ENCODE measurements around the gene TTC24. TPM values are rescaled to one million over a fixed set of nuclear protein-coding genes. Genes with fewer than 3 reads are reported as not detected.
"Not testable (repeated sequence)": the region's sequence is repeated elsewhere in the genome, so short reads cannot be mapped to it uniquely, and the experiment has no call there.

TTC24 gene
- polyA plus RNA-seq, 1 donor from 2014 or later = not detected

DNA sequence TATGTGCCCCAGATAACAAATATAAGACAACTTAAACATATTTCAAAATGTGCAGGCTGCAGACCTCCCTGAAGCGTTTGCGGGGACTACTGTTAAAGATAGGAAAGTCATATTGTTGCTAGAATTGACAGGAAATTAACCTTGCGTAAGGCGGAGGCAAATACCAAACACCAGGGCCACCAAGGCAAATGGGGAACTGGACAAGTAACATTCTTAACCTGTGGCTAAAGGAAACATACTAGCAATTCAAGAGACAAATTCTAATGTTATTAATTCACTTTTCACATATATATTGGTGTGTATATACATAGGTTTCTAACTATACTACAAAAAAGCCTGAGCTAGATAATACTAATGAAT is 46.5 kb downstream of the TTC24 start:
- Histone ChIP-seq H3K4me2 (ENCODE audit: low read length) (no peak overlapping the region), H4K20me1 (ENCODE audit: insufficient read depth) (no peaks in the 10 kb centered on the region), H3K27me3 (ENCODE audit: insufficient read depth, low read depth, low read length) (peaks cover 50% of the 10 kb centered on the region), H3K9ac (ENCODE audit: low read length) (no peak overlapping the region), H3K36me3 (ENCODE audit: insufficient read depth, low read length) (no peaks in the 10 kb centered on the region), H3K27ac (ENCODE audit: low read length) (no peak overlapping the region), H3K79me2 (replicated peaks; ENCODE audit: insufficient read depth, low read length) (no peaks in the 10 kb centered on the region), H3F3A (ENCODE audit: insufficient read depth, low read length, poor library complexity, severe bottlenecking) (no peaks in the 10 kb centered on the region), H3K9me3 (ENCODE audit: low read length) (no peaks in the 10 kb centered on the region), H3K4me3 (ENCODE audit: low read length) (no peak overlapping the region), H2AFZ (ENCODE audit: low read depth, low read length) (no peak overlapping the region), H3K9me2 (ENCODE audit: insufficient read depth, low read length) (no peaks in the 10 kb centered on the region)
- TF ChIP-seq EZH2 (IDR thresholded peaks at IDR 0.05; ENCODE audit: borderline replicate concordance, insufficient read depth, low read length, poor library complexity, severe bottlenecking) = no peak
- no peak for TF ChIP-seq EP300 (conservative IDR thresholded peaks at IDR 0.05; ENCODE audit: poor library complexity, severe bottlenecking)
- peak; percentile 22 for TF ChIP-seq SMC3 (conservative IDR thresholded peaks at IDR 0.05; ENCODE audit: poor library complexity)

DNA sequence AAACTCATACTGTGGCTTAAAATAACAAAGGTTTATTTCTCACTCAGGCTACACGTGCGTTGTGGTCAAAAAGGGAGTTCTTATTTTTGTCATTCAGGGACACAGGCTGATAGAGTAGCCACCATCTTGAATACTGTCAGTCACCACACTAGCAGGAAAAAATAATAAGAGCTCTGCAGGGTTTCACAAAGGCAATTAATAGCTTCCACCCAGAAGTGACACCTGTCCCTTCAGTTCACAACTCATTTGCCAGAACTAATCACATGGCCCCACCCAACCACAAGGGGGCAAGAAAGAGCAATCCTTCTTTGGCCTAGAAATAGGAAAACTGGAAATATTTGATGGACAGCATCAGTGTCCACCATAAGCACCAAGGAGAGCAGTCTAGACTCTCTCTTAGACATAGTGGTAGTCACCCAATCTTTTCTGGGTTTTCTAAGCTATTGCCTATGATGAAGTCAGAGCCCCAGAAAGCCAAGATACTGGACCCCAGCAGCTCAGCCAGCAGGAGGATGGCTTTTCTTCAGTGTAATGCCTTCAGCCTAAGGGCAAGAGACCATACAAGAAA is 47.9 kb downstream of the TTC24 start:
- H3K27ac ChIP-seq (ENCODE audit: low read length) = no peak overlapping the region
- H3K27me3 ChIP-seq (ENCODE audit: insufficient read depth, low read depth, low read length) = peaks cover 42% of the 10 kb centered on the region
- no peak overlapping the region for H3K9ac ChIP-seq (ENCODE audit: low read length)
- TF ChIP-seq TAF1 (IDR thresholded peaks at IDR 0.05; ENCODE audit: low read depth) (no peak), EZH2 (IDR thresholded peaks at IDR 0.05; ENCODE audit: borderline replicate concordance, insufficient read depth, low read length, poor library complexity, severe bottlenecking) (no peak), EP300 (conservative IDR thresholded peaks at IDR 0.05; ENCODE audit: poor library complexity, severe bottlenecking) (no peak), RAD21 (conservative IDR thresholded peaks at IDR 0.05) (peak; percentile 22)
- TF ChIP-seq, protein P1, sequence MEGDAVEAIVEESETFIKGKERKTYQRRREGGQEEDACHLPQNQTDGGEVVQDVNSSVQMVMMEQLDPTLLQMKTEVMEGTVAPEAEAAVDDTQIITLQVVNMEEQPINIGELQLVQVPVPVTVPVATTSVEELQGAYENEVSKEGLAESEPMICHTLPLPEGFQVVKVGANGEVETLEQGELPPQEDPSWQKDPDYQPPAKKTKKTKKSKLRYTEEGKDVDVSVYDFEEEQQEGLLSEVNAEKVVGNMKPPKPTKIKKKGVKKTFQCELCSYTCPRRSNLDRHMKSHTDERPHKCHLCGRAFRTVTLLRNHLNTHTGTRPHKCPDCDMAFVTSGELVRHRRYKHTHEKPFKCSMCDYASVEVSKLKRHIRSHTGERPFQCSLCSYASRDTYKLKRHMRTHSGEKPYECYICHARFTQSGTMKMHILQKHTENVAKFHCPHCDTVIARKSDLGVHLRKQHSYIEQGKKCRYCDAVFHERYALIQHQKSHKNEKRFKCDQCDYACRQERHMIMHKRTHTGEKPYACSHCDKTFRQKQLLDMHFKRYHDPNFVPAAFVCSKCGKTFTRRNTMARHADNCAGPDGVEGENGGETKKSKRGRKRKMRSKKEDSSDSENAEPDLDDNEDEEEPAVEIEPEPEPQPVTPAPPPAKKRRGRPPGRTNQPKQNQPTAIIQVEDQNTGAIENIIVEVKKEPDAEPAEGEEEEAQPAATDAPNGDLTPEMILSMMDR (IDR thresholded peaks at IDR 0.05; ENCODE audit: poor library complexity, severe bottlenecking) = peak; percentile 51
- no peaks in the 10 kb centered on the region for H3K79me2 ChIP-seq (replicated peaks; ENCODE audit: insufficient read depth, low read length)
- no peaks in the 10 kb centered on the region for H3K9me2 ChIP-seq (ENCODE audit: insufficient read depth, low read length)
- no peak overlapping the region for H3K4me3 ChIP-seq (ENCODE audit: low read length)
- no peaks in the 10 kb centered on the region for H3K36me3 ChIP-seq (ENCODE audit: insufficient read depth, low read length)
- no peak overlapping the region for H3K4me2 ChIP-seq (ENCODE audit: low read length)
- no peaks in the 10 kb centered on the region for H3F3A ChIP-seq (ENCODE audit: insufficient read depth, low read length, poor library complexity, severe bottlenecking)
- H4K20me1 ChIP-seq (ENCODE audit: insufficient read depth) = no peaks in the 10 kb centered on the region
- no peaks in the 10 kb centered on the region for H3K9me3 ChIP-seq (ENCODE audit: low read length)
- H2AFZ ChIP-seq (ENCODE audit: low read depth, low read length) = no peak overlapping the region

DNA sequence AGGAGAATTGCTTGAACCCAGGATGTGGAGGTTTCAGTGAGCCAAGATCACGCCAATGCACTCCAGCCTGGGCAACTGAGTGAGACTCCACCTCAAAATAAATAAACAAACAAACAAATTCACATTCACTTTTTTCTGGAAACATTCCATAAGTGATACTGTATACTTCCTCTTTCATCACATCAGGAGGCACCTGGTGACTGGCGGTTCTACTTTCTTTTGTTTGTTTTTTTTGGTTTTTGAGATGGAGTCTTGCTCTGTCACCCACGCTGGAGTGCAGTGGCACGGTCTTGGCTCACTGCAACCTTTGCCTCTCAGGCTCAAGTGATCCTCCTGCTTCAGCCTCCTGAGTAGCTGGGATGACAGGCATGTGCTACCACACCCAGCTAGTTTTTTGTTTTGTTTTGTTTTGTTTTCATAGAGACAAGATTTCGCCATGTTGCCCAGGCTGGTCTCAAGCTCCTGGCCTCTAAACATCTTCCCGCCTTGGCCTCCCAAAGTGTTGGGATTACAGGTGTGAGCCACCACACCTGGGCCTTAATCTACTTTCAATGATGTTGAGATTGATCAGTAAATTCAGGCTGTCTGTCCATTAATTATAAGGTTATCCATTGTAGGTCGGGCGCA is 50.4 kb downstream of the TTC24 start:
- TF ChIP-seq EP300 (conservative IDR thresholded peaks at IDR 0.05; ENCODE audit: poor library complexity, severe bottlenecking) (no peak), MXI1 (conservative IDR thresholded peaks at IDR 0.05; ENCODE audit: poor library complexity, severe bottlenecking) (no peak)
- H3K27ac ChIP-seq (ENCODE audit: low read length) = no peak overlapping the region
- H3K79me2 ChIP-seq (replicated peaks; ENCODE audit: insufficient read depth, low read length) = no peaks in the 10 kb centered on the region
- no peak overlapping the region for H2AFZ ChIP-seq (ENCODE audit: low read depth, low read length)
- H3K9ac ChIP-seq (ENCODE audit: low read length) = no peak overlapping the region
- no peaks in the 10 kb centered on the region for H3F3A ChIP-seq (ENCODE audit: insufficient read depth, low read length, poor library complexity, severe bottlenecking)
- H3K4me3 ChIP-seq (ENCODE audit: low read length) = no peak overlapping the region
- H3K4me2 ChIP-seq (ENCODE audit: low read length) = no peak overlapping the region
- H3K9me3 ChIP-seq (ENCODE audit: low read length) = no peaks in the 10 kb centered on the region
- no peaks in the 10 kb centered on the region for H3K9me2 ChIP-seq (ENCODE audit: insufficient read depth, low read length)
- H4K20me1 ChIP-seq (ENCODE audit: insufficient read depth) = no peaks in the 10 kb centered on the region
- H3K27me3 ChIP-seq (ENCODE audit: insufficient read depth, low read depth, low read length) = peaks cover 20% of the 10 kb centered on the region
- no peaks in the 10 kb centered on the region for H3K36me3 ChIP-seq (ENCODE audit: insufficient read depth, low read length)

DNA sequence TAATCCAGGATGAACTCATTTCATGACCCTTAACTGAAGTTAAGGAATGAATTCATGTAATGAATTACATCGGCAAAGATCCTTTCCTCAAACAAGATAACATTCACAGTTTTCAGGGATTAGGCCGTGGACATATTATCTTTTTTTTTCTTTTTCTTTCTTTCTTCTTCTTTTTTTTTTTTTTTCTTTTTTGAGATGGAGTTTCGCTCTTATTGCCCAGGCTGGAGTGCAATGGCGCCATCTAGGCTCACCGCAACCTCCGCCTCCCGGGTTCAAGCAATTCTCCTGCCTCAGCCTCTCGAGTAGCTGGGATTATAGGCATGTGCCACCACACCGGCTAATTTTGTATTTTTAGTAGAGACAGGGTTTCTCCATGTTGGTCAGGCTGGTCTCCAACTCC is 51.6 kb downstream of the TTC24 start:
- not testable (repeated sequence) for H3K9me2 ChIP-seq (ENCODE audit: insufficient read depth, low read length); H3F3A ChIP-seq (ENCODE audit: insufficient read depth, low read length, poor library complexity, severe bottlenecking); H3K4me2 ChIP-seq (ENCODE audit: low read length); H4K20me1 ChIP-seq (ENCODE audit: insufficient read depth); H3K9ac ChIP-seq (ENCODE audit: low read length); H3K36me3 ChIP-seq (ENCODE audit: insufficient read depth, low read length); H3K79me2 ChIP-seq (replicated peaks; ENCODE audit: insufficient read depth, low read length); H3K27ac ChIP-seq (ENCODE audit: low read length); H3K27me3 ChIP-seq (ENCODE audit: insufficient read depth, low read depth, low read length); H3K9me3 ChIP-seq (ENCODE audit: low read length); H3K4me3 ChIP-seq (ENCODE audit: low read length); H2AFZ ChIP-seq (ENCODE audit: low read depth, low read length)

Data from neural cell (in vitro differentiated cells).